ENCODE results near the gene PPP2R3B. TPM values are rescaled to one million over a fixed set of nuclear protein-coding genes. Genes with fewer than 3 reads are reported as not detected.

PPP2R3B gene
- total RNA-seq, 4 donors from 2014 or later: 7.8 to 27.9 (median 11.6) TPM

- no peak for TF ChIP-seq EP300 (IDR thresholded peaks at IDR 0.05; ENCODE audit: low read depth)
- TF ChIP-seq POLR2AphosphoS5 (IDR thresholded peaks at IDR 0.05): no peak
- TF ChIP-seq POLR2A (IDR thresholded peaks at IDR 0.05): no peak
- no peak for TF ChIP-seq CTCF (IDR thresholded peaks at IDR 0.05)
- H3K4me3 ChIP-seq: no peak overlapping the region
- no peak for DNase-seq
- H3K27ac ChIP-seq: no peak overlapping the region
- peaks cover 7 to 11% of the 10 kb centered on the region in 2 donors for H3K9me3 ChIP-seq
- 94% methylated on average over 11 to 49 of the region's 49 CpGs for WGBS, 2 donors (ENCODE audit: low coverage in 1 of 2)
- H3K27me3 ChIP-seq: no peaks in the 10 kb centered on the region
- intact Hi-C loops (cut with DNase I; ENCODE audit: low total_unique reads): no loop called here
- peaks cover 0 to 10% (median 3%) of the 10 kb centered on the region in 4 donors for H3K36me3 ChIP-seq
- in situ Hi-C loops (cut with MboI; ENCODE audit: low pct_ligation_motif_present in 1 of 4, low pct_unique_long_range_greater_than_20kb in 1 of 4, low sequenced_read_pairs in 3 of 4): no loop called here
- H3K4me1 ChIP-seq: no peaks in the 10 kb centered on the region
These were observed 28.0 kb downstream of the PPP2R3B start for GRCh38 chrX:358651-359143.

- H3K27ac ChIP-seq: no peak overlapping the region
These were observed 28.8 kb downstream of the PPP2R3B start for GRCh38 chrX:357693-358471.

DNA sequence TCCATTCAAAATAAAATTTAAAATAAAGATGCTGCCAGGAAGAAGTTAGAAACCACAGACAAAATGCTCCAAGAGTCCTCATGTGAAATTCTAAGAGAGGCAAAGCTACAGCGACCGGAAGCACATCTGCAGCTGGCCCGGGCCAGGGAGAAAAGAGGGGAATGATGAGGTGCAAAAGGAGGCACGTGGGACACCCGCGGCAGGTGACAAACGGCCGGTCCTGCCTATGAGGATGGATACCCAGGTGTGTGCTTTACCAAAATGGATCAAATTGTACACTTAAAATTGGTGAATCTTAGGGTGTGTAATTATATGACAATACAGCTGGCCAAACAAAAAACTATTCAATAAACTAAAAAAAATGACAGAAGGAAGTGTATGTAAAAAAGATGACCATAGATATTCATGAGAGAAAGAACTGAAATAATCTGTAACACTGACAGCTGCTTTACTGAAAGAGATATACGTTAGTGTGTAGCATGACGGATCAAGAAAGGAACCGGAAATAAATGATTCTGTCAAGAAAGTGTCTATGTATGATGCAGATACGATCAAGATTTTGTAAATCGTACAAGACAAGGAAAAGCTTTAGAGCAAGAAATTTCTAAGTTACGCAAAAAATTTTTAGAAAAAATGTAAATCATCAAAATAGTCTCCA lies 29.5 kb downstream of the PPP2R3B start:
- no peak for TF ChIP-seq EP300 (IDR thresholded peaks at IDR 0.05; ENCODE audit: low read depth)
- no peak for TF ChIP-seq CTCF (IDR thresholded peaks at IDR 0.05)
- no peak for TF ChIP-seq POLR2AphosphoS5 (IDR thresholded peaks at IDR 0.05)
- no peak for TF ChIP-seq POLR2A (IDR thresholded peaks at IDR 0.05)
- Histone ChIP-seq H3K4me3 (no peak overlapping the region), H3K27ac (no peak overlapping the region), H3K27me3 (no peaks in the 10 kb centered on the region), H3K4me1 (no peaks in the 10 kb centered on the region), H3K9me3 (peaks cover 7 to 11% of the 10 kb centered on the region in 2 donors), H3K36me3 (peaks cover 0 to 10% (median 3%) of the 10 kb centered on the region in 4 donors)
- in situ Hi-C loops (cut with MboI; ENCODE audit: low pct_ligation_motif_present in 1 of 4, low pct_unique_long_range_greater_than_20kb in 1 of 4, low sequenced_read_pairs in 3 of 4): no loop called here
- WGBS, 2 donors (ENCODE audit: low coverage in 1 of 2): 83 to 92% methylated on average over 13 to 14 of the region's 14 CpGs
- intact Hi-C loops (cut with DNase I; ENCODE audit: low total_unique reads): no loop called here
- no peak for DNase-seq

More at GRCh38 chrX:357693-358471, 28.8 kb downstream of the PPP2R3B start:
- TF ChIP-seq POLR2A (IDR thresholded peaks at IDR 0.05) (no peak), CTCF (IDR thresholded peaks at IDR 0.05) (no peak), POLR2AphosphoS5 (IDR thresholded peaks at IDR 0.05) (no peak), EP300 (IDR thresholded peaks at IDR 0.05; ENCODE audit: low read depth) (no peak)
- 37 to 91% methylated on average over 2 to 48 of the region's 48 CpGs for WGBS, 2 donors (ENCODE audit: low coverage in 1 of 2)
- no peaks in the 10 kb centered on the region for H3K27me3 ChIP-seq
- H3K9me3 ChIP-seq: peaks cover 7 to 11% of the 10 kb centered on the region in 2 donors
- intact Hi-C loops (cut with DNase I; ENCODE audit: low total_unique reads) (no loop called here), in situ Hi-C loops (cut with MboI; ENCODE audit: low pct_ligation_motif_present in 1 of 4, low pct_unique_long_range_greater_than_20kb in 1 of 4, low sequenced_read_pairs in 3 of 4) (no loop called here)
- DNase-seq: no peak
- peaks cover 0 to 10% (median 3%) of the 10 kb centered on the region in 4 donors for H3K36me3 ChIP-seq
- no peak overlapping the region for H3K4me3 ChIP-seq
- H3K4me1 ChIP-seq: no peaks in the 10 kb centered on the region

GRCh38 chrX:356385-357034 lies 30.2 kb downstream of the PPP2R3B start:
- Histone ChIP-seq H3K4me3 (no peak overlapping the region), H3K36me3 (peaks cover 0 to 10% (median 3%) of the 10 kb centered on the region in 4 donors), H3K27me3 (no peaks in the 10 kb centered on the region), H3K27ac (no peak overlapping the region), H3K4me1 (no peaks in the 10 kb centered on the region), H3K9me3 (peaks cover 7 to 11% of the 10 kb centered on the region in 2 donors)
- in situ Hi-C loops (cut with MboI; ENCODE audit: low pct_ligation_motif_present in 1 of 4, low pct_unique_long_range_greater_than_20kb in 1 of 4, low sequenced_read_pairs in 3 of 4): no loop called here
- no peak for TF ChIP-seq EP300 (IDR thresholded peaks at IDR 0.05; ENCODE audit: low read depth)
- no peak for TF ChIP-seq CTCF (IDR thresholded peaks at IDR 0.05)
- intact Hi-C loops (cut with DNase I; ENCODE audit: low total_unique reads): no loop called here
- no peak for DNase-seq
- WGBS, 2 donors (ENCODE audit: low coverage in 1 of 2): 70 to 80% methylated on average over 7 to 17 of the region's 17 CpGs
